A673 (cell line): ENCODE results near the gene ENO1.

Source experiments
- EZH2 ChIP-seq: fragments of 200-600 bp; sonication (generic); IDR thresholded peaks from 2 replicates; pipeline ENCODE4 v1.6.1; 2017; ENCODE audit warnings: borderline replicate concordance, low read depth, mild to moderate bottlenecking, mixed read lengths, antibody characterized with exemption, low read length; ENCODE audit not compliant: poor library complexity, severe bottlenecking
- TF ChIP-seq, protein P1 (sequence below): fragments of 300-800, 200-600 bp; sonication (generic); conservative IDR thresholded peaks from 2 replicates; pipeline ENCODE4 v1.5.1; 2017; ENCODE audit warnings: low read depth, mild to moderate bottlenecking, antibody characterized with exemption, low read length, moderate library complexity, mixed read lengths

DNA sequence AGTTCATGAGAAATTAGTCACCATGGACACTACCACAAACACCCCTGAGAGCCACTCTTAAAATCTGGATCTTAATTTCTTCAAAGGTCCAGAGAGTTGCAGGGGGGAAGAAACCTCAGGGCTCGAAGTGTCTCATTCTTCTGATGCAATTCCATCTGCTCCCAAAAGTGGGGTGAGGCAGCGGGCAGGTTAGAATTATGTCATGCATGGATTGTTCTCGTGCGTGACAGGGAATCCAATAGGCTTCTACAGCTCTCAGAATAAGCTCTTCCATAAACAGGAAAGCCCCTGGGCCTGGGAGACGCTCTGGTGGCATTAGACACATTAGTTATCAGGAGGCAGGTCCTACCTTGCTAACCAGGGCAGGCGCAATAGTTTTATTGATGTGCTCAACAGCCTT, 8.4 kb downstream of the ENO1 start:
- TF ChIP-seq EZH2, result no peak
- TF ChIP-seq, protein P1, sequence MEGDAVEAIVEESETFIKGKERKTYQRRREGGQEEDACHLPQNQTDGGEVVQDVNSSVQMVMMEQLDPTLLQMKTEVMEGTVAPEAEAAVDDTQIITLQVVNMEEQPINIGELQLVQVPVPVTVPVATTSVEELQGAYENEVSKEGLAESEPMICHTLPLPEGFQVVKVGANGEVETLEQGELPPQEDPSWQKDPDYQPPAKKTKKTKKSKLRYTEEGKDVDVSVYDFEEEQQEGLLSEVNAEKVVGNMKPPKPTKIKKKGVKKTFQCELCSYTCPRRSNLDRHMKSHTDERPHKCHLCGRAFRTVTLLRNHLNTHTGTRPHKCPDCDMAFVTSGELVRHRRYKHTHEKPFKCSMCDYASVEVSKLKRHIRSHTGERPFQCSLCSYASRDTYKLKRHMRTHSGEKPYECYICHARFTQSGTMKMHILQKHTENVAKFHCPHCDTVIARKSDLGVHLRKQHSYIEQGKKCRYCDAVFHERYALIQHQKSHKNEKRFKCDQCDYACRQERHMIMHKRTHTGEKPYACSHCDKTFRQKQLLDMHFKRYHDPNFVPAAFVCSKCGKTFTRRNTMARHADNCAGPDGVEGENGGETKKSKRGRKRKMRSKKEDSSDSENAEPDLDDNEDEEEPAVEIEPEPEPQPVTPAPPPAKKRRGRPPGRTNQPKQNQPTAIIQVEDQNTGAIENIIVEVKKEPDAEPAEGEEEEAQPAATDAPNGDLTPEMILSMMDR, result no peak
